OCI-LY7 (cell line): ENCODE measurements around the gene FRMD1.

Source experiments
- CTCF ChIP-seq: fragments of 200-600 bp; sonication (generic); conservative IDR thresholded peaks from 2 replicates; pipeline ENCODE4 v1.5.1; 2014; ENCODE audit warnings: mild to moderate bottlenecking, antibody characterized with exemption, low read length, moderate library complexity, mixed read lengths
- EZH2phosphoT487 ChIP-seq: fragments of 200-600 bp; sonication (generic); IDR thresholded peaks from 2 replicates; pipeline ENCODE4 v1.6.1; 2018; ENCODE audit warnings: low read depth, borderline replicate concordance, mild to moderate bottlenecking, mixed run types, antibody characterized with exemption, low read length, moderate library complexity, mixed read lengths

DNA sequence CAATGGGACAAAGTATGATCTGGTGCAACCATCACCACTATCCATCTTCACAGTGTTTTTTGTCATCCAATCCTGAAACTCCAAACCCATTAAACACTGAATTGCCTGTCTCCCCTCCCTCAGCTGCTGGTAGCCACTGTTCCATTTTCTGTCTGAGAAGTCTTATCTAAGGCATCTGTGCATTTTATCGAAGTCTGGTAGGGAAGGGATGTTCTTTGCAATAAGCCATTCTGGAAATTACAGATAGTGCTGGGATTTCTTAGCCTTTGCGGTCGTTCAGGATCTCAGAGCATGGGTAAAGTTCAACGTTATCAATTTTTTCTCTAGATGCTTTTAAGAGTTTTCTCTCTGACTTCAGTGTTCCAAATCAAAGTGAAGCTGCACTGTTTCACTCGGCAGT is 57.4 kb downstream of the FRMD1 start:
- TF ChIP-seq EZH2phosphoT487, result no peak
- no peak for TF ChIP-seq CTCF
